Thyroid gland (tissue), 4 donors: ENCODE data around the gene NEURL4.

Source experiments
- CTCF ChIP-seq, 6 experiments: fragments of 200-600 bp in 3 of 6; fragments of 450-650 bp in 3 of 6; sonication (generic) in 3 of 6; IDR thresholded peaks; one replicate each; pipeline ENCODE4 v1.5.1; 2016 to 2019; ENCODE audit warnings: antibody characterized with exemption in 6 of 6, mild to moderate bottlenecking in 2 of 6, inconsistent platforms in 1 of 6, moderate library complexity in 1 of 6
- POLR2A ChIP-seq, 2 donors: fragments of 450-650 bp; IDR thresholded peaks; one replicate each; pipeline ENCODE4 v1.6.1; 2017; ENCODE audit warnings: antibody characterized with exemption in 2 of 2, mild to moderate bottlenecking in 2 of 2, moderate library complexity in 1 of 2

DNA sequence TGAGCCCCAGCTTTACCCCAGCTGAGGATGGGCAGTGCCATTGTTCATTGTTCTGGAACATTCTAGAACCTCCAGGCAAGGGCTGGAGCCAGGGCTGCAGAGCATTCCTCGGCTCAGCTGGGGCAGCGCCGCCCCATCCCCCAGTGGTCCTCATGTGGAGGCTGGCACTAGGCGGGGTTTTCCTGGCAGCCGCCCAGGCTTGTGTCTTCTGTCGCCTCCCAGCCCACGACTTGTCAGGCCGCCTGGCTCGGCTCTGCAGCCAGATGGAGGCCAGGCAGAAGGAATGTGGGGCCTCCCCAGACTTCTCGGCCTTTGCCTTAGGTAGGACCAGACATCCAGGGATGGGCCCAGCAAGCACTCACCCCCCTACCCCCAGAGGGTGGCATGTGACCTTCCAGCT is 25.9 kb upstream of the NEURL4 start, which contains the start of gene TMEM95:
- TF ChIP-seq CTCF (IDR thresholded peaks at IDR 0.05) (no peak), POLR2A (IDR thresholded peaks at IDR 0.05) (no peak)
